Transverse colon (tissue), 4 donors: Measurements from ENCODE around the gene RGS3. TPM values are rescaled to one million over a fixed set of nuclear protein-coding genes. Genes with fewer than 3 reads are reported as not detected.

Source experiments
- DNase-seq: peaks from one replicate; pipeline ENCODE4 v3.0.0-alpha.2; 2019
- H3K27ac ChIP-seq, 4 donors: fragments of 200-600 bp; sonication (generic); 2 replicates each; pipeline ENCODE4 v1.5.1; 2016 to 2018; ENCODE audit warnings: inconsistent platforms in 4 of 4
- H3K27me3 ChIP-seq: fragments of 200-600 bp; sonication (generic); 2 replicates; pipeline ENCODE4 v1.5.1; 2017; ENCODE audit warnings: inconsistent platforms
- H3K36me3 ChIP-seq, 4 donors: fragments of 200-600 bp; sonication (generic); 2 replicates each; pipeline ENCODE4 v1.5.1; 2017 to 2019; ENCODE audit warnings: inconsistent platforms in 4 of 4
- H3K4me1 ChIP-seq, 4 donors: fragments of 200-600 bp; sonication (generic); 2 replicates each; pipeline ENCODE4 v1.5.1; 2017 to 2020; ENCODE audit warnings: inconsistent platforms in 4 of 4
- H3K4me3 ChIP-seq, 4 donors: fragments of 200-600 bp; sonication (generic); 1 replicate in 1 of 4; 2 replicates in 3 of 4; pipeline versions ENCODE4 v1.5.1 to v1.6.1; 2017 to 2019; ENCODE audit warnings: inconsistent platforms in 4 of 4
- H3K9me3 ChIP-seq, 2 donors: fragments of 200-600 bp; sonication (generic); 2 replicates each; pipeline ENCODE4 v1.5.1; 2017 to 2019; ENCODE audit warnings: inconsistent platforms in 2 of 2
- CTCF ChIP-seq, 5 experiments: fragments of 200-600 bp in 3 of 5; fragments of 450-650 bp in 2 of 5; sonication (generic) in 3 of 5; IDR thresholded peaks; 1 replicate in 2 of 5; 2 replicates in 3 of 5; pipeline ENCODE4 v1.5.1; 2016 to 2017; ENCODE audit warnings: antibody characterized with exemption in 5 of 5, inconsistent platforms in 3 of 5, mild to moderate bottlenecking in 2 of 5, moderate library complexity in 1 of 5
- EP300 ChIP-seq: sonication (generic); formaldehyde crosslinking; IDR thresholded peaks from one replicate; pipeline ENCODE4 v1.6.1; 2017; ENCODE audit warnings: antibody characterized with exemption, low read depth
- POLR2A ChIP-seq: fragments of 450-650 bp; IDR thresholded peaks from one replicate; pipeline ENCODE4 v1.6.1; 2016; ENCODE audit warnings: antibody characterized with exemption, mild to moderate bottlenecking, moderate library complexity
- POLR2AphosphoS5 ChIP-seq, 3 donors: sonication (generic); formaldehyde crosslinking; IDR thresholded peaks; one replicate each; pipeline ENCODE4 v1.6.1; 2016; ENCODE audit warnings: antibody characterized with exemption in 3 of 3
- WGBS, 2 donors: methylation state at CpG; one replicate each; pipeline ENCODE4 v1.1.5; 2018; ENCODE audit warnings: low coverage in 1 of 2; 5-methylcytosine and 5-hydroxymethylcytosine counted together
- in situ Hi-C, 4 donors: fragments of 200-750 bp; cut with MboI; loops; one replicate each; pipeline versions ENCODE4 v1.15.0 to v1.15.1; 2017; ENCODE audit warnings: low sequenced_read_pairs in 3 of 4, low pct_ligation_motif_present in 1 of 4, low pct_unique_long_range_greater_than_20kb in 1 of 4
- intact Hi-C: fragments of 100-400 bp; cut with DNase I; formaldehyde crosslinking; loops from one replicate; pipeline ENCODE4 v1.15.1; 2023; ENCODE audit warnings: low total_unique reads
- total RNA-seq, 4 donors: library from RNA; depleted of rRNA; stranded (reverse); fragments of >200 nt; gene quantifications; one replicate each; pipeline ENCODE4 v1.1.0, GENCODE V29; 2016

RGS3 gene
- total RNA-seq, 4 donors from 2014 or later = 62.7 to 150 (median 80.9) TPM

- no peak for DNase-seq
Observed at GRCh38 chr9:113471566-113471965, 8.0 kb downstream of the RGS3 start.

GRCh38 chr9:113472199-113472598, 8.7 kb downstream of the RGS3 start:
- H3K4me3 ChIP-seq = no peak overlapping the region
- H3K9me3 ChIP-seq = no peaks in the 10 kb centered on the region
- peaks cover 0 to 4% (median 1%) of the 10 kb centered on the region in 4 donors for H3K4me1 ChIP-seq
- in situ Hi-C loops (no loop called here), intact Hi-C loops (no loop called here)
- H3K36me3 ChIP-seq = no peaks in the 10 kb centered on the region
- 94 to 98% methylated on average over 5 of the region's 5 CpGs for WGBS, 2 donors
- H3K27me3 ChIP-seq = no peaks in the 10 kb centered on the region
- DNase-seq = no peak
- TF ChIP-seq POLR2AphosphoS5 (IDR thresholded peaks at IDR 0.05) = no peak
- TF ChIP-seq EP300 = no peak
- TF ChIP-seq CTCF (IDR thresholded peaks at IDR 0.05) = no peak
- TF ChIP-seq POLR2A = no peak
- H3K27ac ChIP-seq = no peak overlapping the region

More at GRCh38 chr9:113471566-113471965, 8.0 kb downstream of the RGS3 start:
- no peaks in the 10 kb centered on the region for H3K27me3 ChIP-seq
- intact Hi-C loops (no loop called here), in situ Hi-C loops (no loop called here)
- no peaks in the 10 kb centered on the region for H3K9me3 ChIP-seq
- no peaks in the 10 kb centered on the region for H3K36me3 ChIP-seq
- no peak overlapping the region for H3K27ac ChIP-seq
- TF ChIP-seq POLR2A = no peak
- TF ChIP-seq CTCF (IDR thresholded peaks at IDR 0.05) = no peak
- no peak for TF ChIP-seq POLR2AphosphoS5 (IDR thresholded peaks at IDR 0.05)
- TF ChIP-seq EP300 = no peak
- no peak overlapping the region for H3K4me3 ChIP-seq
- peaks cover 0 to 4% (median 1%) of the 10 kb centered on the region in 4 donors for H3K4me1 ChIP-seq
- 83% methylated on average over 4 to 6 of the region's 6 CpGs for WGBS, 2 donors

GRCh38 chr9:113474360-113475028, 11.0 kb downstream of the RGS3 start:
- Histone ChIP-seq H3K4me1 (peaks cover 4 to 9% (median 5%) of the 10 kb centered on the region in 4 donors), H3K27ac (peak overlapping the region in 3 of 4 donors; percentile 41 to 45 (median 41)), H3K4me3 (no peak overlapping the region), H3K27me3 (no peaks in the 10 kb centered on the region), H3K9me3 (no peaks in the 10 kb centered on the region), H3K36me3 (no peaks in the 10 kb centered on the region)
- intact Hi-C loops (no loop called here), in situ Hi-C loops (no loop called here)
- WGBS, 2 donors = 66% methylated on average over 8 of the region's 8 CpGs; no CpG with 5 or more reads in 1 of the 2 donors
- TF ChIP-seq CTCF (IDR thresholded peaks at IDR 0.05) = no peak
- TF ChIP-seq POLR2AphosphoS5 (IDR thresholded peaks at IDR 0.05) = no peak
- no peak for TF ChIP-seq EP300
- no peak for TF ChIP-seq POLR2A
- no peak for DNase-seq

GRCh38 chr9:113475031-113475430, 11.5 kb downstream of the RGS3 start:
- Histone ChIP-seq H3K9me3 (no peaks in the 10 kb centered on the region), H3K4me3 (no peak overlapping the region), H3K27me3 (no peaks in the 10 kb centered on the region), H3K4me1 (peaks cover 4 to 11% (median 6%) of the 10 kb centered on the region in 4 donors), H3K36me3 (no peaks in the 10 kb centered on the region), H3K27ac (peak overlapping the region in 1 of 4 donors; percentile 41)
- WGBS, 2 donors = 89% methylated on average over 2 of the region's 2 CpGs; no CpG with 5 or more reads in 1 of the 2 donors
- no peak for DNase-seq
- TF ChIP-seq POLR2AphosphoS5 (IDR thresholded peaks at IDR 0.05) (no peak), CTCF (IDR thresholded peaks at IDR 0.05) (no peak), EP300 (no peak), POLR2A (no peak)
- in situ Hi-C loops = no loop called here
- intact Hi-C loops = no loop called here
